ENCODE data around the gene TRIO. TPM values are rescaled to one million over a fixed set of nuclear protein-coding genes. Genes with fewer than 3 reads are reported as not detected.

TRIO gene
- polyA plus RNA-seq, 1 of the 3 experiments (the other 2 are of a cell fraction), result 229 TPM

- TF ChIP-seq USF1 (IDR thresholded peaks at IDR 0.05; ENCODE audit: borderline replicate concordance, low read depth), result no peak
- no peak for TF ChIP-seq MEF2A (IDR thresholded peaks at IDR 0.05; ENCODE audit: borderline replicate concordance, low read depth)
- TF ChIP-seq, protein P1, sequence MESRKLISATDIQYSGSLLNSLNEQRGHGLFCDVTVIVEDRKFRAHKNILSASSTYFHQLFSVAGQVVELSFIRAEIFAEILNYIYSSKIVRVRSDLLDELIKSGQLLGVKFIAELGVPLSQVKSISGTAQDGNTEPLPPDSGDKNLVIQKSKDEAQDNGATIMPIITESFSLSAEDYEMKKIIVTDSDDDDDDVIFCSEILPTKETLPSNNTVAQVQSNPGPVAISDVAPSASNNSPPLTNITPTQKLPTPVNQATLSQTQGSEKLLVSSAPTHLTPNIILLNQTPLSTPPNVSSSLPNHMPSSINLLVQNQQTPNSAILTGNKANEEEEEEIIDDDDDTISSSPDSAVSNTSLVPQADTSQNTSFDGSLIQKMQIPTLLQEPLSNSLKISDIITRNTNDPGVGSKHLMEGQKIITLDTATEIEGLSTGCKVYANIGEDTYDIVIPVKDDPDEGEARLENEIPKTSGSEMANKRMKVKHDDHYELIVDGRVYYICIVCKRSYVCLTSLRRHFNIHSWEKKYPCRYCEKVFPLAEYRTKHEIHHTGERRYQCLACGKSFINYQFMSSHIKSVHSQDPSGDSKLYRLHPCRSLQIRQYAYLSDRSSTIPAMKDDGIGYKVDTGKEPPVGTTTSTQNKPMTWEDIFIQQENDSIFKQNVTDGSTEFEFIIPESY (IDR thresholded peaks at IDR 0.05; ENCODE audit: borderline replicate concordance, low read depth), result no peak
- TF ChIP-seq RAD21 (IDR thresholded peaks at IDR 0.05; ENCODE audit: low read length), result no peak
- no peak for TF ChIP-seq TEAD4 (IDR thresholded peaks at IDR 0.05; ENCODE audit: borderline replicate concordance, insufficient read depth)
- TF ChIP-seq RCOR1 (IDR thresholded peaks at IDR 0.05; ENCODE audit: low read length), result no peak
- TF ChIP-seq, protein P2, sequence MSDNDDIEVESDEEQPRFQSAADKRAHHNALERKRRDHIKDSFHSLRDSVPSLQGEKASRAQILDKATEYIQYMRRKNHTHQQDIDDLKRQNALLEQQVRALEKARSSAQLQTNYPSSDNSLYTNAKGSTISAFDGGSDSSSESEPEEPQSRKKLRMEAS (IDR thresholded peaks at IDR 0.05; ENCODE audit: low read depth), result no peak
- no peak for TF ChIP-seq SIN3A (IDR thresholded peaks at IDR 0.05; ENCODE audit: borderline replicate concordance, low read depth, low read length)
- TF ChIP-seq, protein P3, sequence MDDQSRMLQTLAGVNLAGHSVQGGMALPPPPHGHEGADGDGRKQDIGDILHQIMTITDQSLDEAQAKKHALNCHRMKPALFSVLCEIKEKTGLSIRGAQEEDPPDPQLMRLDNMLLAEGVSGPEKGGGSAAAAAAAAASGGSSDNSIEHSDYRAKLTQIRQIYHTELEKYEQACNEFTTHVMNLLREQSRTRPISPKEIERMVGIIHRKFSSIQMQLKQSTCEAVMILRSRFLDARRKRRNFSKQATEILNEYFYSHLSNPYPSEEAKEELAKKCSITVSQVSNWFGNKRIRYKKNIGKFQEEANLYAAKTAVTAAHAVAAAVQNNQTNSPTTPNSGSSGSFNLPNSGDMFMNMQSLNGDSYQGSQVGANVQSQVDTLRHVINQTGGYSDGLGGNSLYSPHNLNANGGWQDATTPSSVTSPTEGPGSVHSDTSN (IDR thresholded peaks at IDR 0.05), result no peak
- no peak for TF ChIP-seq TAF1 (IDR thresholded peaks at IDR 0.05; ENCODE audit: borderline replicate concordance, low read depth, low read length)
- Histone ChIP-seq H3K9ac (no peak overlapping the region), H3K36me3 (replicated peaks in 1 of 2; ENCODE audit: control insufficient read depth in 1 of 2, insufficient read depth in 2 of 2, low read length in 1 of 2) (no peaks in the 10 kb centered on the region), H3K9me2 (no peaks in the 10 kb centered on the region), H3K4me2 (no peak overlapping the region), H3K27me3 (ENCODE audit: insufficient read depth) (no peaks in the 10 kb centered on the region), H3K27ac (ENCODE audit: low read depth in 2 of 2, low read length in 1 of 2) (no peak overlapping the region), H3F3A (replicated peaks; ENCODE audit: insufficient read depth) (no peaks in the 10 kb centered on the region), H3K4me1 (ENCODE audit: control insufficient read depth in 1 of 2, insufficient read depth in 2 of 2, low read depth in 1 of 2, low read length in 1 of 2) (peaks cover 0 to 8% of the 10 kb centered on the region in 2 experiments; a peak in 1 of 4 replicates), H3K4me3 (ENCODE audit: low read depth in 2 of 2, low read length in 1 of 2) (no peak overlapping the region), H3K9me3 (no peaks in the 10 kb centered on the region), H3K79me2 (ENCODE audit: insufficient read depth) (no peaks in the 10 kb centered on the region), H4K20me1 (ENCODE audit: insufficient read depth) (no peaks in the 10 kb centered on the region), H2AFZ (ENCODE audit: low read depth) (no peak overlapping the region)
- WGBS (ENCODE audit: low lambda C conversion rate), result 89% methylated on average over 4 of the region's 4 CpGs
- ChIA-PET POLR2A (no interaction called here), CTCF (interaction anchor here (0.7 kb wide), 1 partner anchor 203 kb away, joined by 3 read pairs; no protein-coding TSS in a partner anchor)
- no peak for DNase-seq
Observed at GRCh38 chr5:14123551-14123950, 19.6 kb upstream of the TRIO start.

DNA sequence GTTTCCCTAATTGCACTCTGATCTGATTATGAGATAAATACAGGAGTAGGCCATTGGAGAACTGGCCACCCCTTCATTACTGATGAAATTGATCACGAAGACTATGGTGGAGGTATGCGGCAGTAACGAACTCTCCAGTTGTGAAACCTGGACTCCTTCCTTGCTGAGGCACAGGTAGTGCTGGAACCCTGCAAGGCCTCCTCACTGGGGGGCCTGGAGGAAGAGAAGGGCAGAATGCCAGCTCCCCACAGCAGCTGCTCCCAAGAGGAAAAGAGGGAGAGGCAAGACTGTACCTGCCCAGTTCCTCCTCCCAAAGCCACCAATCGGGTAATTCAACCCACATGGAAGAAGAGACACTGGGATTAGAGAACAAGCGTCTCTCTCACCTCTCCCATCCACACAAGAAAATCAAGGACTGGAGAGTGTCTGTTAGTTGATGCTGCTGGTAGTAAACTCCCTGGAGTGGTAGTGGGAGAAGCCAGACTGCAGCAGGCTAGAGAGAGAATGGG lies 19.1 kb upstream of the TRIO start:
- WGBS (ENCODE audit: low lambda C conversion rate), result 91% methylated on average over 5 of the region's 5 CpGs
- Histone ChIP-seq H3K4me2 (no peak overlapping the region), H3K36me3 (replicated peaks in 1 of 2; ENCODE audit: control insufficient read depth in 1 of 2, insufficient read depth in 2 of 2, low read length in 1 of 2) (no peaks in the 10 kb centered on the region), H3K9ac (no peak overlapping the region), H3K79me2 (ENCODE audit: insufficient read depth) (no peaks in the 10 kb centered on the region), H4K20me1 (ENCODE audit: insufficient read depth) (no peaks in the 10 kb centered on the region), H3K4me3 (ENCODE audit: low read depth in 2 of 2, low read length in 1 of 2) (no peak overlapping the region), H3F3A (replicated peaks; ENCODE audit: insufficient read depth) (no peaks in the 10 kb centered on the region), H3K9me3 (no peaks in the 10 kb centered on the region), H3K27me3 (ENCODE audit: insufficient read depth) (no peaks in the 10 kb centered on the region), H2AFZ (ENCODE audit: low read depth) (no peak overlapping the region), H3K27ac (ENCODE audit: low read depth in 2 of 2, low read length in 1 of 2) (no peak overlapping the region), H3K4me1 (ENCODE audit: control insufficient read depth in 1 of 2, insufficient read depth in 2 of 2, low read depth in 1 of 2, low read length in 1 of 2) (peaks cover 0 to 5% of the 10 kb centered on the region in 2 experiments; a peak in 1 of 4 replicates), H3K9me2 (no peaks in the 10 kb centered on the region)
- CTCF ChIA-PET, result no interaction called here
- DNase-seq, result no peak
- POLR2A ChIA-PET, result no interaction called here
- TF ChIP-seq, protein P4, sequence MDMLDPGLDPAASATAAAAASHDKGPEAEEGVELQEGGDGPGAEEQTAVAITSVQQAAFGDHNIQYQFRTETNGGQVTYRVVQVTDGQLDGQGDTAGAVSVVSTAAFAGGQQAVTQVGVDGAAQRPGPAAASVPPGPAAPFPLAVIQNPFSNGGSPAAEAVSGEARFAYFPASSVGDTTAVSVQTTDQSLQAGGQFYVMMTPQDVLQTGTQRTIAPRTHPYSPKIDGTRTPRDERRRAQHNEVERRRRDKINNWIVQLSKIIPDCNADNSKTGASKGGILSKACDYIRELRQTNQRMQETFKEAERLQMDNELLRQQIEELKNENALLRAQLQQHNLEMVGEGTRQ (IDR thresholded peaks at IDR 0.05; ENCODE audit: borderline replicate concordance, low read depth, low read length), result no peak
- TF ChIP-seq YY1 (IDR thresholded peaks at IDR 0.05; ENCODE audit: low read depth) (no peak), TAF1 (IDR thresholded peaks at IDR 0.05; ENCODE audit: borderline replicate concordance, low read depth, low read length) (no peak), MEF2A (IDR thresholded peaks at IDR 0.05; ENCODE audit: borderline replicate concordance, low read depth) (no peak), RFX5 (IDR thresholded peaks at IDR 0.05; ENCODE audit: low read length) (no peak), JUND (IDR thresholded peaks at IDR 0.05) (no peak), SIN3A (IDR thresholded peaks at IDR 0.05; ENCODE audit: borderline replicate concordance, low read depth, low read length) (no peak), EZH2phosphoT487 (IDR thresholded peaks at IDR 0.05; ENCODE audit: borderline replicate concordance, low read depth) (no peak), REST (IDR thresholded peaks at IDR 0.05; ENCODE audit: low read depth, low read length) (no peak)
- TF ChIP-seq, protein P3 (IDR thresholded peaks at IDR 0.05), result no peak
